GM21723 (cell line): ENCODE data around the gene ALG9.
A peak's percentile ranks its signal among the peaks of the same experiment; 100 is the strongest.

Experiments used
- ATAC-seq: cut with Tn5 transposase; IDR thresholded peaks from one replicate; pipeline ENCODE4 v1.9.1; 2021; ENCODE audit warnings: mild to moderate bottlenecking, moderate library complexity; ENCODE audit not compliant: unreplicated experiment

Gene ALG9

DNA sequence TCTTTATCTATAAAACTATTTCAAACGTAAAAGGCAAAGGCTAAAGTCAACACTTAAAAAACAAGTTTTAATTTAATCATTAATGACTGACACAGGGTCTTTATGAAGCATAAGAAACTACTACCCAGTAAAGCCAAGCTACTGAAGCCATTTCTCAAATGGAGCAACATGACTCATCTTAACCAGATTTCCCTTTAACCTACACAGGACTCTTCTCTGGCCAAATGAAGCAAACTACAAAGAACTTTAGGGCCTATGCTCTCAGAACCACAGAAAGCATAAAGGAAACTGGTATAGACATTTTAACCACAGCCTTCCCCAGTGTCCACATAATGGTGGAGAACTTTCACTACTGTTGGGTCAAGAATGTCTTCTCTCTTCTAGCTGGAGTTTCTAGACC, 34.7 kb downstream of the ALG9 start:
- ATAC-seq, result peak; percentile 53

DNA sequence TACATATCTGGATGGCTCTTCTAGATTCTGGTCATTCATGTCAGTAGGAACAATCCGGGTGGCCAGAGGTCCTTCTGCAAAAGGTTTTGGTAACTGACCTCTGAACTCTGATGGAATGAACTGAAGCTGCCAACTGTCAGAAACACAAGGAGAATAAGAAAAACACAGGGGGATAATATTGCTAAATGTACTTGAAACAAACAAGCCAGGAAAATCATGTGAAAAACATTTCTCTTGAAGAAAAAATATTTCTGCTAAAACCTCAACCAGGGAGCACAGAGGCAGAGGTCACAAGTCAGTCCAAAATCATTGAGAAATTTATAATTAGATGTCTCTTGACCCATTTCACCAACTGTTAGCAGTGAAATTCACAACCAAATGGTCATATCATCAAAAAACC, 35.2 kb downstream of the ALG9 start:
- no peak for ATAC-seq

DNA sequence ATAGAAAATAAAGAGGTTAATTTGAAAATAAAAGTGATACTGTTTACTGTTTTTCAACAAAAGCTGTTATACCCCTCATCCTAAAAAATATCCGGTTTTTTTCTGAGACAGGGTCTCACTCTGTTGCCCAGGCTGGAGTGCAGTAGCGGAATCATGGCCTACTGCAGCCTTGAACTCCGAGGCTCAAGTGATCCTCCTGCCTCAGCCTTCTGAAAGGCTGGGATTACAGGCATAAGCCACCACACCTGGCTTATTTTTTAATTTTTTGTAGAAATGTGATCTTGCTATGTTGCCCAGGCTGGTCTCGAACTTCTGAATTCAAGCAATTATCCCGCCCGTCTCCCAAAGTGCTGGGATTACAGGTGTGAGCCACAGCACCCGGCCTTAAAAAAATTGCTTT, 35.7 kb downstream of the ALG9 start:
- no peak for ATAC-seq

DNA sequence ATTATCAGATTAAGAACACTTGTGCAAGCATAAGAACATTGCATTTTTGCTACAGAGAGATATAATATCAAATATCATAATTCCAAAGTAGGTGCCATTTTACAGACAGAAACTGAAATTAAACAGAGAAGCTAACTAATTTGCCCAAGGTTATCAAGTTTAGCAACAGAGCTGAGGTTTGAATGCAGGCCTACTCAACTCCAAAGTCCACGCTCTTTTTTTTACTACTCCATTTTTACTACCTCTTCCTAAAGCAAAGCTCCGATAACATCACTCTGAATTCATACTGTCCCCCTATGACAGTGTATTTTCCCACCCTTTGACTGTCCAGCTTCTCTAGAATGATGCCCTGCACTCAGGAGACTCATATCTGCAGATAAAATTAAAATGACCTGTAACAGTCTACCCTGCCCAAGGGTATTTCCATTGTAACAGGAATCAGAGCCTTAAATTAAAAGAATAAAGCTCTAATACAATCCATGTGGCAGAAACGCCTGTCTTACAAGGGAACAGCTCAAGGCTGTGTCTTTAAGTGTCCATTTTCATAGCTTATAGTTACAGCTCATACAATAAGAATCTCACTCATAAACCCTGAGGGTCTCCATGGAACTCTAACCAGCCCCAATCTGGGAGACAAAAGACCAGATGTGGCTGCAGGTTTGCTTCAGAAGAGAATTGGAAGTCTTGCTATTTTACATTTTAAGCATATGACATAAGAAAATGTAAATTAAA, 36.8 kb downstream of the ALG9 start:
- no peak for ATAC-seq

DNA sequence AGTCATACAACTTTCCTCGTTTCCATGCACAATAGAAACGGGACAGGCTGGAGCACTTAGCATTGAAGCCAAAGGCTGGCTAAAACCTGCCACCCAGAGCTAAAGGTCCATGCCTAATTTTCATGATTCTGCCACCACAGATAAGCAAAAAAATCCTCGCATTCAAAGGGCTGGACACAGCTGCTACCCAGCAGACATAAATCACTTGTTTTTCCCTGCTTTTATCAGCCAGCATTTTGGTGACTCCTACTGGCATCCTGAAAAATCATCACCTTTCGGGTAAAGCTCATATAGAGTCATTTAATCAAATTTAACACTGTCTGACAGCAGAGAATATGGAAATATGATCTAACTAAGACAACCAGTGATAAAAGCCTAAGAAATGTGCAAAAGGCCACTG, 37.9 kb downstream of the ALG9 start:
- ATAC-seq, result no peak

DNA sequence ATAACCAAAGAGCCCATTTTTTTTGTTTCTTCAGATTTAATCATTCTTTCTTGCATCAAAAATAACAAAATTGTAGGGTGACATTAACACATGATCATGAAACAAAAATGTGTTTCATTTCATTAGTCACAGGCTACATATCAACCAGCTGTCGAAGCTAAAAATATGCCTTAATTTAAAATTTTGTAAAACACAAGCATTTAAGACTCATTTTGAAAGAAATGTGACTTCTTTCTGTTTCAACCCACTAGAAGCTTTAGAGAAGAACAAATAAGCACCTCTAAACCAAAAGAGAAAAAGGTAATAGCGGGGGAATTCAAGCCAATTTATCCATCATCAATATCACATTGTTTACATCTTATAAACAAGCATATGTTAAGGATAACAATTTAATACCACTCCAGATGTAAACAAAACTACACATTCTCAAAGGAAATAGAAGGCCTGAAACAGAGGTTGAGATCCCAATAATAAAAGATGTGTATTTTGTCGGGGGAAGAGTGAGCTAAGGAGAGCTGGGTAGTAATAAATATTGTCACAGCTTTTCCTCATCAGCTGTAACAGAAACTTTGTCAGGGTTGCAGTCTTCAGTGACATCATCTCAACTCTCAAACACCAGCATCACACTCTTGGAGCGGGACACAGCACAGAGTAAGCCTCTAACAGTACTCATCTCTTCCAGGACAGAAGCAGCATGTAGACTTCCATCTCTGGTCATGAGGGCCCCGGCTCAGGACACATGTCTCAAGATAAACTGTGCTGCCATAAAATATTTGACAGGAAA, 42.0 kb downstream of the ALG9 start:
- ATAC-seq, result peak; percentile 67

DNA sequence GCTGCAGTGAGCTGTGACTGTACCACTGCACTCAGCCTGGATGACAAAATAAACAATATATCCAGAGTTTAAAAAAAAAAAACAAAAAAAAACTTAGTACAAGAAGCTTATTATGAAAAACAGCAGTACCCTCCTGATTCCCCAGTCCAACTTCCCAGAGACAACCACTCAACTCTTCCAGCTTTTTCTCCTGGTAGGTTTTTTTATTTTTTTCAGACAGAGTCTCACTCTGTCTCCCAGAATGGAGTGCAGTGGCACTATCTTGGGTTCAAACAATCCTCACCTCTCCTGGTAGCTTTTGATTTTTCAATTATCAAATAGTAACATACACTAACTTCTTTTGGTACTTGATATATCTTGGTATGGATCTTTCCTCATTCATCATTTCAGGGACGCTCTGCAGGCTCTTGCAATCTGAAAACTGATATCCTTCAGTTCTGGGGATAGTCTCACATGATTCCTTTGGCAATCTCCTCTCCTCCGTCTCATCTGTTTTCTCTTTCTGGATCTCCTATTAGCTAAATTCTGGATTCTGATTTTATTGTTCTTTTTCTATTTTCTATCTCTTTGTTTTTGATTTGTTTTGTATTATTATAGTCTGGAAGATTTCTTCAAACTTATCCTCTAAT, 44.9 kb downstream of the ALG9 start:
- ATAC-seq, result no peak

DNA sequence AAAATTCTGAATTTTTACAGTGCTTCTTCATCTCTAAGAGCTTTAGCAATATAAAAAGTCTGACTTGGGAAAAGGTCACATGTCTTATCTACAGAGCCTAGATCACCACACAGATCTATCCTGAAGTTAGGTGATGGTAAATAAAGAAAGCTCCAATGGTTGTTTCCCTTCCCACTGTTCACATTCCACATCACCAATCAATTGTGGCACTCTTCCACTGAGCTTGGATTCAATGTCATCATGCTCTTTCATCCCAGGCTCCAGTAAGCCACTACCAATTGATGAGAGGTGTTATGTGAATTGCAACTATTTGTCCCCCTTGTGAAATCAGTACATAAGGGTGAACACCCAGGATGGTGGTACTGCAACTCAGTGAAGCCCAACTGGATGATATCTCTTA, 47.8 kb downstream of the ALG9 start:
- ATAC-seq, result no peak

DNA sequence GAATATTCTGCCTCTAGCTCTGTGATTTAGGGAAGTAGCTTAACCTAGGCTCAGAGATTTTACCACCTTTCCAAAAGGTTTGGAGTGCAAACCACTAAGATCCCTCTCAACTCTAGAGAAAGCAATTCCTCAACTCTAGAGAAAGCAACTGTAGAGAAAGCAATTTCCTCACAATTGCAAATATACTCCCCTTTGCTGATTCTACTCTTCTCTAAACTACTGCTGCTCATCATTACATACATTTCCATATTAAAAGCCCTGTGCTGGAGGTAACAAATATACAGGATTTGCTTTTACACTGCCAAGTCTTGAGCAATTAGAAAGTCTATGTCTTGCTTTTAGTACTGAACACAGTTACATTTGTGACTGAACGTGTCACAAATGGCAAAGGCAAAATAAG, 48.2 kb downstream of the ALG9 start:
- no peak for ATAC-seq

DNA sequence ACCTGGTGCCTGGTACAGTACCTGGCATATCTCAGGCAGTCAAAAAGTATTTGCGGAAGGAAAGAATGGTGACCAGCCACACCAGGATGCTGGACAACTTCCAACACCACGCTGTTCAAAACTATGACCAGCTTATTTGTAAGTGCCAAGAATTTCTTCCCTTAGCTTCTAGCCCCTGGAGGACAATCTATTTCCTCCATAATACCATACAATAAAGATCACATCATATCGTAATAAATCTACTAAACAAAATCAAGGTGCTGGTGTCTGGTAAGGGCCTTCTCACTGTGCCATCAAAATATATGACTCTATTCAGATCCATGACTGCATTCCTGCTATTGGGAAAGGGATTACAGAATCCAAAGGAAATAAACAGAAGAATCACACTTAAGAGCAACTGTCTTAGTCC, 51.5 kb downstream of the ALG9 start:
- no peak for ATAC-seq

DNA sequence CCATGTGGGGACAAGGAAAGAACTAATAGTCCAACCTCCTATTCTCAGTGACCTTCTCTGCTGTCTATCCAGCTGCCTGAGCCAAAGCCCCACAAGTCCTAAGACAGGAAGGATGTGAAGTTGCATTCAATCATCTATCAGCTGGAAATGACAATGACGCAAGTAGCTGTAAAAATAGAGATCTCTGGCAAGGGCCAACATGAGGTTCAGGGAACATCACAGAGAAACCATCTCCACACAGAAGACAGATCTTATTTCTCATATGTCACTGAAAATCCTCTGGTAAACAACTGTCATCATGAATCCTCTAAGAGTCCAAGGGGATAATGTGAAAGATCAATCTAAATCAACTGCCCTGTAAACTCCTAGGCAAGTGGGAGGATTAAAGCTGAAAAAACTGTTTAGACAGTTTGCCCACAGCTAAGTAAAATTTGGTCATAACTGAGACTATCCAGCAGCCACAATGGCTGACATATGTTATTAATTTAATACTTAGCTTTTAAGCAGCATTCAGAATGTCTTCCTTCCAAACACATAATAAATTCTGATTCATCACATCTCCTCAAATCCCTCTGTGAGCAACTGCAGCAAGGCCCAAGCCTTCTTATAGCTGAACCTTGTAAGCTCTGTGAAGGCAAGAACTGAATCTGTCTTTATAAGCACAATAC, 52.1 kb downstream of the ALG9 start:
- no peak for ATAC-seq

DNA sequence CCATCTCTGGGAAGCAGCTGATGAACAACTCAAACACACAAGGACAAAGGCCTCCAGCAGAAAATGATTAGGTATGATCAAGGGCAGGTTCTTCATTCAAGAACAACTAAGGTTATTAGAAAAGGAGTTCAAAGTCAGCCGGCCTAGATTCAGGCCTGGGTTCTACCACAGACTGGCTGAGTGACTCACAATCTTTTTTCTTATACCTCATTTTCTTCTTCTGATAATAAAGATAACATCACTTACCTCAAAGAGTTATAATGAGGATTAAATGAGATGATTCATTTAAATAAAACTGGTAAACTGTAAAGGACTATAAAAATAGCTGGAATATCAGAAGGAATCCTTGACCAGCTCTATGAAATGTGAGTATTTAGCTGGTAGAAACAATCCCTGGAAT, 55.9 kb downstream of the ALG9 start:
- no peak for ATAC-seq

DNA sequence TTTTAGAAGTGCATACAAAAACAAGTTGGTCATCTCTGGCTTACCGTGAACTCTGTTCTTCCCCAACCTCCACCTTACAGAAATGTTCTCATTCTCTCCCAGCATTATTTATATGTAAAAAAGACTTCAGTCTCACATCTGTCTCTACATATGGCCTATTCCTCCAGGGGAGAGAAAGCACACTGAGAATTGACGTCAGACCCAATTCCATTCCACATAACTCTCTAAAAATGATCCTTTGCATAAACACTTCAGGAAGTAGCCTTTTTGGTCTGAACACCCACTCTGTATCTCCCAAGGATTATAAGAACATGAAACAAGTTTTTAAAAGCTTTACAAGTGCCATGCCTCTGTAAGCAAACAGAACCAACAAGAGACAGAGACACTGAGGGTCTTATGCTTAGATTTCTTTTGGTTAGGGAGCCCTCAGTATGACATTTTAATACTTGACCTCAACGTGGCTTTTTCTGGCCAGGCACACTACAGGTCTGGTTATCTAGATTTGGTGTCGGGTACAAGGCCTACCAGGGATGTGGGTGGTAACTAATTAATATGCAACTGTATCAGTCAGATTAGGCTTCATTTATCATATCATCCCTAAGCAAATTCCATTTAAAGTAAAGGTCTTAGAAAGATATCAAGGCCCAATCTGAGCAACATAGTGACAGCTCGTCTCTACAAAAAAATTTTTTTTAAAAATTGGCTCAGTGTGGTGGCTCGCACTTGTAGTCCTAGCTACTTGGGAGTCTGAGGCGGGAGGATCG, 56.6 kb downstream of the ALG9 start:
- ATAC-seq, result no peak

DNA sequence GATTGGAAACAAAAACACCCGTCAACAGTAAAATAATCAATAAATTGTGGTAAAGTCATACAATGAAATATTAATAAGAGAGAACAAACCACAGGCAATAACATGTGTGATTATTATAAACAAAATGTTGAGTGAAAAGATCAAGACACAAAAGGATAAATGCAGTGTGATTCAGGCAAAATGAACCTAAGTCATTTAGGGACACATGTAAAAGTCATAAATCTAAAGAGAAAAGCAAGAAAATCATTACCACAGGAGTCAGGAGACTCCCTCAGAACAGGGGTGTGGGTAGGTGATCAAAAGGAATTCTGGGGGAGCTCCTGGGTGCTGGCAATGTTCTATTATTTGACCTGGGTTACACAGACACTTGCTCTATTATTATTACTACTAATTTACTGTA, 57.3 kb downstream of the ALG9 start:
- no peak for ATAC-seq

DNA sequence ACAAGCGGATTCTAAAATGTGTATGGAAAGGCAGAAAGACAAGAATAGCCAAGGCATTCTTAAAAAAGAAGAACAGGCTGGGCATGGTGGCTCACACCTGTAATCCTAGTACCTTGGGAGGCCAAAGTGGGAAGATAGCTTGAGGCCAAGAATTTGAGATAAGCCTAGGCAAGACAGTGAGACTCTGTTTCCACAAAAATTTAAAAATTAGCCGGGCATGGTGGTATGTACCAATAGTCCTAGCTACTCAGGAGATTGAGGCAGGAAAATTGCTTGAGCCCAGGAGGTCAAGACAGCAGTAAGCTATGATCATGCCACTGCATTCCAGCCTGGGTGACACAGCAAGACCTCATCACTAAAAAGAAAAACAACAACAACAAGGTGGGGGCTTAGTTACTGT, 59.2 kb downstream of the ALG9 start:
- ATAC-seq, result no peak

DNA sequence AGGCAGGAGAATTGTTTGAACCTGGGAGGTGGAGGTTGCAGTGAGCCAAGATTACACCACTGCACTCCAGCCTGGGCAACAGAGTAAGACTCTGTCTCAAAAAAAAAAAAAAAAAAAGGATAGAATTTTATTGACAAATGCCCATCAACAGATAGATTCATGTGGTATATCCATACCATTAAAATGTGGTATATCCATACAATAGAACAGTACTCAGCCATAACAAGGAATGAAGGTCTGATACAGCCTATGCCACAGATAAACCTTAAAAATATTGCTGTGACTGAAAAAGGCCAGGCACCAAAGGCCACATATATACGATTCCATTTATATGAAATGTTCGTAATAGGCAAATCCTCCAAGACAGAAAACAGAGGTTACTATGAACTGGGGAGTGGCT, 59.9 kb downstream of the ALG9 start:
- no peak for ATAC-seq

DNA sequence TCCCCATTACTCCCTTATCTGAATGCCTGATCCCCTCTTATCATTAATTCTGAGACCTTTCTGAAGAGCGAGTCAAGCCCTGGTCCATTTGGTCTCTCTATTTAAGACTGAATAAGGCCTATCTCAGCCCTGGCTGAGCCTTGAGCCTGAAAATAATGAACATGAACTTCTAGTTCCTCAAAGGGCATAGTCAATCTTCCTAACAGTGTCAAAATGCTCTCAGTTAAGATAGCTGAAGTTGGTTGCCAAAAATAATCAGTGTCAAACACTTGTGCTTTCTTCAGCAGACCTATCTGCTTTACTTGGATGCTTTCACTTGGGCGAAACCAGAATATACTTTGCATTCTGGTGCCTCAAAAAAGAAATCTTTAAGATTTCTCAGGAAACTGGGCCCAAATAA, 62.5 kb downstream of the ALG9 start:
- no peak for ATAC-seq

DNA sequence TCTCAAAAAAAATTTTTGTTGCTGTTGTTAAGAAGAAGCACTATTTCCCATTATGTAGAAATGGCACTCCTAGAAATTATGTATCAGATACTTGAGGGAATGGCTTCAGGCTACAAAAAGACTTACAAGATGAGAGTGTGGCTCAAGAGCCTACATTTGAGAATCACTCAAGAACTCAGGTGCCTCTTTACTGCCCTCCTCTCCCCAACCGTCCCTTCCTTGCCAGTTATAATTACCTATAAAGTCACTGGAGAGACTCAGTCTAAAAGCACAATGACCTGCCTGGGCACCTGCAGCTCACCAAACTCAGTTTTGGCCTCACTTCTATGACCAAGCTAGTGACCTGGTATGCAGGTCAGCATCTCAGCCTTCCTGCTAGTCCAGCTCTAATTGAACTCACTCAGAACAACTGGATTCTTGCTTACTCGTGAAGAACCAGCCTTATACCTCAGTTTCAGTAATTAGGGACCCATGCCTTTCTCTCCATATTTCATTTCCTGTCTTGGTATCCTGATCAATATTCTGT, 63.3 kb downstream of the ALG9 start:
- no peak for ATAC-seq

DNA sequence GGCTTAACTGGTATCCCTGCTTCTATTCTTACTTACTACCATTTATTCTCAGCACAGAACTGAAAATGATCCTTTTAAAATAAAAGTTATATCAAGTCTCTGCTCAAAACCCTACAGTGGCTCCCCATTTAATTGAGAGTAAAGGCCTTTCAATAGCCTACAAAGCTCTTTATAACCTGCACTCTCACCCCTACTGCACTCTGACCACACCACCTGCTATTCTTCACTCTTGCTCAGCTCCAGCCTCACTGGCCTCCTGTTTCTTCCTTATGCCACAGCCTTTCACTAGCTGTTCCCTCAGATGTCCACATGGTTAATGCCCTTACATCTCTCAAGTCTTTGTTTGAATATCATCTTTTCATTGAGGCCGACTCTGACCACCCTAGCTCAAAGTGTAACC, 64.3 kb downstream of the ALG9 start:
- no peak for ATAC-seq

DNA sequence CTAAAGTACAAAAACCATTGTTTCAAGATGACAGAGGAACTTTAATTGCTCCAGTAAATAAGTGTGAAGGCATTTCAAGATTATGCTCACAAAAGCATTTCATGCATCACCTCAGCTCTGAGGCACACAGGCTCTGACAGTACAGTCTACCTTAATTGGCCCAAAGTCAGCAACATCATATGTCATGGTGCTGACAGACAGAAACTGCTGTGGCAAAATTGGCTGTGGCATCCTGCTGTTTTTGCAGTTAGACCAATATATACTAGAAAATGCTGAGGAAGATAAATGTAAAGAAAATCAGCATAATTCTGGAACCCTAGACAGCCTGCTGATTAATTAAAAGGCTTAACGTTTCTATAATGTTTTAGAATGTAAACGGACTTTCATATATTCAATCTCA, 70.2 kb downstream of the ALG9 start:
- no peak for ATAC-seq

DNA sequence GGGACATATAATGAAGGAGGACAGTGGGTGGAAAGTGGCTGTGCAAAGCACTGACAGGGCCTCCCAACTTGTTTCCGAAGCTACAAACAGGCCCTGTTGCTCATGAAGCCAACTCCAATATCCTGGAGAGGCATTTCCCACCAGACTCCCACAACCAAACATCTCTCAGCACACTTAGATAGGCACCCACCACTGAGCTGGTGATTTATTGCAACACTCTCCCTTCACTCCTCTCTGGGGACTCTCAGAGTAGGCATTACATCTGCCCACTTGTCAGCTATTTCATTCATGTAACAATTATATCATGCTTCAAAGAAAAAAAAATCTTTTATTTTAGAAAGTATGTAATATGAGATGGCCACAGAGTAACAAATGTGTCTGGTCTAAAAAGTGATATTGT, 73.1 kb downstream of the ALG9 start:
- ATAC-seq, result no peak
